ENCODE results near the gene NOD2. TPM values are rescaled to one million over a fixed set of nuclear protein-coding genes. Genes with fewer than 3 reads are reported as not detected.

Gene NOD2
- total and polyA plus RNA-seq, 2 of the 13 experiments (the other 11 are each of a cell fraction or from before 2014, with no cell fraction given), result 0.27 to 0.81 TPM

- Histone ChIP-seq H3K9me3 (ENCODE audit: low read length) (no peaks in the 10 kb centered on the region), H4K20me1 (ENCODE audit: insufficient read depth, low read length) (no peaks in the 10 kb centered on the region), H3K27ac (ENCODE audit: extremely low read length, insufficient read depth, low read length) (no peak overlapping the region), H3K4me2 (ENCODE audit: low read depth, low read length) (no peak overlapping the region), H3K9ac (ENCODE audit: insufficient read depth, low read depth, low read length) (no peak overlapping the region), H3K79me2 (ENCODE audit: insufficient read depth, low read length) (no peaks in the 10 kb centered on the region), H3K27me3 (ENCODE audit: control insufficient read depth in 1 of 2, insufficient read depth in 2 of 2, low read length in 2 of 2) (peaks cover 0 to 1% of the 10 kb centered on the region in 2 experiments; a peak in 1 of 5 replicates), H2AFZ (ENCODE audit: low read length) (no peak overlapping the region), H3K36me3 (replicated peaks in 1 of 2; ENCODE audit: control insufficient read depth in 1 of 2, insufficient read depth in 2 of 2, low read length in 2 of 2) (no peaks in the 10 kb centered on the region), H3K4me3 (replicated peaks in 1 of 3; ENCODE audit: insufficient read depth in 1 of 3, low read depth in 2 of 3, low read length in 3 of 3) (no peak overlapping the region), H3K4me1 (ENCODE audit: insufficient read depth, low read length) (peaks cover 39% of the 10 kb centered on the region)
- FAIRE-seq, result no peak
- POLR2A ChIA-PET, result interaction anchor here (0.7 kb wide), 1 partner anchor 96 kb away, joined by 3 read pairs; no protein-coding TSS in a partner anchor
- no peak for ATAC-seq
- intact Hi-C loops (cut with micrococcal nuclease; ENCODE audit: unreplicated experiment) (no loop called here), in situ Hi-C loops (cut with HindIII; ENCODE audit: extremely low pct_ligation_motif_present, low pct_unique_long_range_greater_than_20kb) (no loop called here)
- CTCF ChIA-PET (ENCODE audit: low intra/inter-chr PET ratio, low total read pairs), result no interaction called here
- BruUV-seq (replicated peaks), result no TSS peak
- WGBS (ENCODE audit: low lambda C conversion rate), result 61% methylated on average over 6 of the region's 6 CpGs
- no peak for DNase-seq (ENCODE audit: low spot score)
- TF ChIP-seq ARNT (IDR thresholded peaks at IDR 0.05), result no peak
- no peak for TF ChIP-seq SIN3A (IDR thresholded peaks at IDR 0.05; ENCODE audit: borderline replicate concordance, low read depth, low read length)
- peak; percentile 97 for TF ChIP-seq ZNF121 (CRISPR knock-in tag; IDR thresholded peaks at IDR 0.05)
- TF ChIP-seq, protein P1, sequence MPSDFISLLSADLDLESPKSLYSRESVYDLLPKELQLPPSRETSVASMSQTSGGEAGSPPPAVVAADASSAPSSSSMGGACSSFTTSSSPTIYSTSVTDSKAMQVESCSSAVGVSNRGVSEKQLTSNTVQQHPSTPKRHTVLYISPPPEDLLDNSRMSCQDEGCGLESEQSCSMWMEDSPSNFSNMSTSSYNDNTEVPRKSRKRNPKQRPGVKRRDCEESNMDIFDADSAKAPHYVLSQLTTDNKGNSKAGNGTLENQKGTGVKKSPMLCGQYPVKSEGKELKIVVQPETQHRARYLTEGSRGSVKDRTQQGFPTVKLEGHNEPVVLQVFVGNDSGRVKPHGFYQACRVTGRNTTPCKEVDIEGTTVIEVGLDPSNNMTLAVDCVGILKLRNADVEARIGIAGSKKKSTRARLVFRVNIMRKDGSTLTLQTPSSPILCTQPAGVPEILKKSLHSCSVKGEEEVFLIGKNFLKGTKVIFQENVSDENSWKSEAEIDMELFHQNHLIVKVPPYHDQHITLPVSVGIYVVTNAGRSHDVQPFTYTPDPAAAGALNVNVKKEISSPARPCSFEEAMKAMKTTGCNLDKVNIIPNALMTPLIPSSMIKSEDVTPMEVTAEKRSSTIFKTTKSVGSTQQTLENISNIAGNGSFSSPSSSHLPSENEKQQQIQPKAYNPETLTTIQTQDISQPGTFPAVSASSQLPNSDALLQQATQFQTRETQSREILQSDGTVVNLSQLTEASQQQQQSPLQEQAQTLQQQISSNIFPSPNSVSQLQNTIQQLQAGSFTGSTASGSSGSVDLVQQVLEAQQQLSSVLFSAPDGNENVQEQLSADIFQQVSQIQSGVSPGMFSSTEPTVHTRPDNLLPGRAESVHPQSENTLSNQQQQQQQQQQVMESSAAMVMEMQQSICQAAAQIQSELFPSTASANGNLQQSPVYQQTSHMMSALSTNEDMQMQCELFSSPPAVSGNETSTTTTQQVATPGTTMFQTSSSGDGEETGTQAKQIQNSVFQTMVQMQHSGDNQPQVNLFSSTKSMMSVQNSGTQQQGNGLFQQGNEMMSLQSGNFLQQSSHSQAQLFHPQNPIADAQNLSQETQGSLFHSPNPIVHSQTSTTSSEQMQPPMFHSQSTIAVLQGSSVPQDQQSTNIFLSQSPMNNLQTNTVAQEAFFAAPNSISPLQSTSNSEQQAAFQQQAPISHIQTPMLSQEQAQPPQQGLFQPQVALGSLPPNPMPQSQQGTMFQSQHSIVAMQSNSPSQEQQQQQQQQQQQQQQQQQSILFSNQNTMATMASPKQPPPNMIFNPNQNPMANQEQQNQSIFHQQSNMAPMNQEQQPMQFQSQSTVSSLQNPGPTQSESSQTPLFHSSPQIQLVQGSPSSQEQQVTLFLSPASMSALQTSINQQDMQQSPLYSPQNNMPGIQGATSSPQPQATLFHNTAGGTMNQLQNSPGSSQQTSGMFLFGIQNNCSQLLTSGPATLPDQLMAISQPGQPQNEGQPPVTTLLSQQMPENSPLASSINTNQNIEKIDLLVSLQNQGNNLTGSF (CRISPR knock-in tag; IDR thresholded peaks at IDR 0.05), result no peak
- no peak for TF ChIP-seq ZNF253 (CRISPR knock-in tag; IDR thresholded peaks at IDR 0.05; ENCODE audit: borderline replicate concordance)
- TF ChIP-seq ZXDC (CRISPR knock-in tag; IDR thresholded peaks at IDR 0.05), result no peak
- TF ChIP-seq THAP11 (CRISPR knock-in tag; IDR thresholded peaks at IDR 0.05), result no peak
- TF ChIP-seq FOSL1 (CRISPR knock-in tag; IDR thresholded peaks at IDR 0.05; ENCODE audit: borderline replicate concordance), result no peak
- TF ChIP-seq HIVEP1 (CRISPR knock-in tag; IDR thresholded peaks at IDR 0.05), result no peak
- TF ChIP-seq MBNL3 (CRISPR knock-in tag; conservative IDR thresholded peaks at IDR 0.05), result no peak
- TF ChIP-seq TOPORS (CRISPR knock-in tag; IDR thresholded peaks at IDR 0.05), result no peak
- no peak for TF ChIP-seq ELF1 (CRISPR knock-in tag; IDR thresholded peaks at IDR 0.05)
- TF ChIP-seq ARNT2 (CRISPR knock-in tag; IDR thresholded peaks at IDR 0.05; ENCODE audit: low read depth), result no peak
- TF ChIP-seq, protein P2, sequence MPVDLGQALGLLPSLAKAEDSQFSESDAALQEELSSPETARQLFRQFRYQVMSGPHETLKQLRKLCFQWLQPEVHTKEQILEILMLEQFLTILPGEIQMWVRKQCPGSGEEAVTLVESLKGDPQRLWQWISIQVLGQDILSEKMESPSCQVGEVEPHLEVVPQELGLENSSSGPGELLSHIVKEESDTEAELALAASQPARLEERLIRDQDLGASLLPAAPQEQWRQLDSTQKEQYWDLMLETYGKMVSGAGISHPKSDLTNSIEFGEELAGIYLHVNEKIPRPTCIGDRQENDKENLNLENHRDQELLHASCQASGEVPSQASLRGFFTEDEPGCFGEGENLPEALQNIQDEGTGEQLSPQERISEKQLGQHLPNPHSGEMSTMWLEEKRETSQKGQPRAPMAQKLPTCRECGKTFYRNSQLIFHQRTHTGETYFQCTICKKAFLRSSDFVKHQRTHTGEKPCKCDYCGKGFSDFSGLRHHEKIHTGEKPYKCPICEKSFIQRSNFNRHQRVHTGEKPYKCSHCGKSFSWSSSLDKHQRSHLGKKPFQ (CRISPR knock-in tag; IDR thresholded peaks at IDR 0.05; ENCODE audit: insufficient replicate concordance), result no peak
Measured at GRCh38 chr16:50721549-50722404, 28.4 kb downstream of the NOD2 start.

All from HepG2 (cell line).